Measurements from ENCODE around the gene MIPOL1.

- TF ChIP-seq POLR2AphosphoS5 (IDR thresholded peaks at IDR 0.05; ENCODE audit: low read depth, low read length) (no peak), POLR2A (IDR thresholded peaks at IDR 0.05; ENCODE audit: low read depth, low read length) (no peak)
Measured at GRCh38 chr14:37417833-37418232, 220.1 kb downstream of the MIPOL1 start.
